OCI-LY7 (cell line): ENCODE data around the gene NOTCH3.

Experiments used
- CTCF ChIP-seq: fragments of 200-600 bp; sonication (generic); conservative IDR thresholded peaks from 2 replicates; pipeline ENCODE4 v1.5.1; 2014; ENCODE audit warnings: mild to moderate bottlenecking, antibody characterized with exemption, low read length, moderate library complexity, mixed read lengths
- EZH2phosphoT487 ChIP-seq: fragments of 200-600 bp; sonication (generic); IDR thresholded peaks from 2 replicates; pipeline ENCODE4 v1.6.1; 2018; ENCODE audit warnings: low read depth, borderline replicate concordance, mild to moderate bottlenecking, mixed run types, antibody characterized with exemption, low read length, moderate library complexity, mixed read lengths

GRCh38 chr19:15154002-15154612, 46.7 kb downstream of the NOTCH3 start:
- TF ChIP-seq CTCF: peak; percentile 86
- no peak for TF ChIP-seq EZH2phosphoT487
